Osteocyte (in vitro differentiated cells): ENCODE data around the gene NOTUM. TPM values are rescaled to one million over a fixed set of nuclear protein-coding genes. Genes with fewer than 3 reads are reported as not detected.

Source experiments
- DNase-seq: peaks from one replicate; pipeline ENCODE4 v3.0.0; 2021; ENCODE audit warnings: mixed read lengths; ENCODE audit not compliant: unreplicated experiment; ENCODE audit errors: extremely low spot score
- H3K27ac Mint-ChIP-seq: one replicate; pipeline ENCODE4 v1.8.0; 2021; ENCODE audit warnings: mild to moderate bottlenecking, mixed read lengths; ENCODE audit not compliant: unreplicated experiment
- H3K27me3 Mint-ChIP-seq: one replicate; pipeline ENCODE4 v1.8.0; 2021; ENCODE audit warnings: mixed read lengths; ENCODE audit not compliant: unreplicated experiment
- H3K36me3 Mint-ChIP-seq: one replicate; pipeline ENCODE4 v1.8.0; 2021; ENCODE audit warnings: mixed read lengths; ENCODE audit not compliant: unreplicated experiment
- H3K4me1 Mint-ChIP-seq: one replicate; pipeline ENCODE4 v1.8.0; 2021; ENCODE audit warnings: mixed read lengths; ENCODE audit not compliant: unreplicated experiment
- H3K4me3 Mint-ChIP-seq: one replicate; pipeline ENCODE4 v1.8.0; 2021; ENCODE audit warnings: mild to moderate bottlenecking, moderate library complexity, mixed read lengths; ENCODE audit not compliant: unreplicated experiment
- H3K9me3 Mint-ChIP-seq: one replicate; pipeline ENCODE4 v1.8.0; 2021; ENCODE audit warnings: mixed read lengths; ENCODE audit not compliant: unreplicated experiment
- total RNA-seq: library from RNA; stranded (reverse); gene quantifications from 2 replicates; pipeline ENCODE4 v1.2.1, GENCODE V29; 2021
- TF ChIP-seq, protein P1 (sequence below): fragments of 200-600 bp; sonication (generic); IDR thresholded peaks from 2 replicates; pipeline ENCODE4 v1.5.0; 2021; ENCODE audit warnings: antibody characterized with exemption, mild to moderate bottlenecking, moderate library complexity

Gene NOTUM
- total RNA-seq, 1 donor from 2014 or later = 0.30 TPM

DNA sequence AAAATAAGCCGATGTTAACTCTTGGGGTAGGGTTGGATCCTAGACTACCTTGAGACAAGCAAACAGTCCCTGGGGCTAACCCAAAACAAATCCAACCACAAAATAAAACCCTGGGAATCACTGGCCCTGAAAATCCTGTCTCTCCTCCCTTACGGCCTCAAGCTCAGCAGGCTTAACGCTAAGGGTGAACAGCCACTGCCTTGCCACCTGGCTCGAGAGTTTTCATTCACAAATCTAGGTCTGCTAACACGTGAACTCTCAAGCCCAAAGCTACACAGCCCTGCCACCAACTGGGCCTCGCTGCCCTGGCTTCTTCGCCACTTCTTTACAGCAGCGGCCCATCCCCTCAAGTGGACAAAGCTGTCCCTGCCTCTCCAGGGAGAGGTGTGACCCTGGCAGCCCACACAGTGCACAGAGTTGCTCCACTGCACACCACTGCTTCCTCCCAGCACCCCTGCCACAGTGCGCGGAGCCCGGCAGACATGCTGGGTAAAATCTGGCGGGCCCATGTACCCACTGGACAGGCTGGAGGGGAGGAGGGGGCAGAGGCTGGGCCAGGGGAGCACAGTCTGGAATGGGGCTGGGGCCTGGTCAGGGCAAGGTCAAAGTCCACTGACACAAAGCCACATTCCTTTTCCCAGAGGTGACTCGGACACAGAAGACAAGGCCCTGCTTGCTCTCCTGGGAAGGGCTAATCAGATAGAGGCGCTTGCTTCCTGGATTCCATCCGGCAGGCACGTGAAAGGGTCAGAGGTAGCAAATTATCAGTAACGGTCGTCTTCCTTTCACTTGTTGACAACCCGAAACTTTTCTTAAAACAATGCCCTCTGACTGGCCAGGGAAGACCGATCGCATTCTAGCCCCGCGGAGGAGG lies 50.8 kb downstream of the NOTUM start:
- Mint-ChIP-seq H3K36me3 (peaks cover 16% of the 10 kb centered on the region), H3K4me3 (peak overlapping the region; percentile 78), H3K4me1 (peaks cover 9% of the 10 kb centered on the region), H3K9me3 (no peaks in the 10 kb centered on the region), H3K27me3 (no peaks in the 10 kb centered on the region), H3K27ac (peak overlapping the region; percentile 27)
- DNase-seq = no peak
- TF ChIP-seq, protein P1, sequence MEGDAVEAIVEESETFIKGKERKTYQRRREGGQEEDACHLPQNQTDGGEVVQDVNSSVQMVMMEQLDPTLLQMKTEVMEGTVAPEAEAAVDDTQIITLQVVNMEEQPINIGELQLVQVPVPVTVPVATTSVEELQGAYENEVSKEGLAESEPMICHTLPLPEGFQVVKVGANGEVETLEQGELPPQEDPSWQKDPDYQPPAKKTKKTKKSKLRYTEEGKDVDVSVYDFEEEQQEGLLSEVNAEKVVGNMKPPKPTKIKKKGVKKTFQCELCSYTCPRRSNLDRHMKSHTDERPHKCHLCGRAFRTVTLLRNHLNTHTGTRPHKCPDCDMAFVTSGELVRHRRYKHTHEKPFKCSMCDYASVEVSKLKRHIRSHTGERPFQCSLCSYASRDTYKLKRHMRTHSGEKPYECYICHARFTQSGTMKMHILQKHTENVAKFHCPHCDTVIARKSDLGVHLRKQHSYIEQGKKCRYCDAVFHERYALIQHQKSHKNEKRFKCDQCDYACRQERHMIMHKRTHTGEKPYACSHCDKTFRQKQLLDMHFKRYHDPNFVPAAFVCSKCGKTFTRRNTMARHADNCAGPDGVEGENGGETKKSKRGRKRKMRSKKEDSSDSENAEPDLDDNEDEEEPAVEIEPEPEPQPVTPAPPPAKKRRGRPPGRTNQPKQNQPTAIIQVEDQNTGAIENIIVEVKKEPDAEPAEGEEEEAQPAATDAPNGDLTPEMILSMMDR = no peak

DNA sequence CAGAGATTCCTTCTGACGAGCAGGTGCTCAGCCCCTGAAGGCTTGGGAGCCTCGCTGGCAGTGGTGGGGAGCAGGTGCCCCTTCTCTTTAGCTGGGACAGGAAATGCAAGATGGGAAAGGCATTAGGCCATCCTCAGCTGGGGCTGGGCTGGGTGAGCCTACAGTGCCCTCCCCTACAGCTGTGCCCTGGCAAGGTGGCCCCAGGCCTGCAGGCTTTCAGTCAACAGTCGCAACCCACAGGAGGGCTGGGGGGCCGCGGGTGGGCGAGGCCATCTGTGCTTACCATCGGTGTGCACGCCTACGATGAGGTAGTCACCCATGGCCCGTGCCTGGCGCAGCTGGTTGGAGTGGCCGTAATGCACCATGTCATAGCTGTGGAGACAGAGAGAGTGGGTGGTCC lies 51.8 kb downstream of the NOTUM start:
- Mint-ChIP-seq H3K27ac (no peak overlapping the region), H3K9me3 (no peaks in the 10 kb centered on the region), H3K36me3 (peaks cover 14% of the 10 kb centered on the region), H3K4me1 (peaks cover 9% of the 10 kb centered on the region), H3K4me3 (no peak overlapping the region), H3K27me3 (no peaks in the 10 kb centered on the region)
- no peak for DNase-seq
- TF ChIP-seq, protein P1 = no peak

DNA sequence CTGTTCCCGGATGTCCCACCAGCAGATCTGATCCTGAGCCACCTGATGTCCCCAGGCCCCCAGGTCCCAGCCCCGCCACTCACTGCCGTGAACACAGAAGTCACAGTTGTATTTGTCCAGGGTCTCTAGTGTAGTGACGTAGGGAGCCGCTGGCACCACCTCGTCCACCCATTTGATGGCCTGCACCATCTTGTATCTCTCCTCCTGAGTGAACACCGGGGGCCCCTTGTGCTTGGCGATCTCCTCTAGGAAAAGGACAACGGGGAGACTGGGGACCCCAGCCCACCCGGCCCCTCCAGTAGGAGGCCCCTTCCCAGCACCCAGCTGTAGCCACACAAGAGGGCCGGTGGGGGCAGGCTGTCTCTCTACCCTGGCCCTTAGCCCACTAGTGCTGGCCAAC lies 52.2 kb downstream of the NOTUM start:
- H3K27me3 Mint-ChIP-seq = no peaks in the 10 kb centered on the region
- H3K9me3 Mint-ChIP-seq = no peaks in the 10 kb centered on the region
- no peak for DNase-seq
- peaks cover 9% of the 10 kb centered on the region for H3K4me1 Mint-ChIP-seq
- peaks cover 17% of the 10 kb centered on the region for H3K36me3 Mint-ChIP-seq
- TF ChIP-seq, protein P1 = no peak
- H3K27ac Mint-ChIP-seq = no peak overlapping the region
- no peak overlapping the region for H3K4me3 Mint-ChIP-seq

DNA sequence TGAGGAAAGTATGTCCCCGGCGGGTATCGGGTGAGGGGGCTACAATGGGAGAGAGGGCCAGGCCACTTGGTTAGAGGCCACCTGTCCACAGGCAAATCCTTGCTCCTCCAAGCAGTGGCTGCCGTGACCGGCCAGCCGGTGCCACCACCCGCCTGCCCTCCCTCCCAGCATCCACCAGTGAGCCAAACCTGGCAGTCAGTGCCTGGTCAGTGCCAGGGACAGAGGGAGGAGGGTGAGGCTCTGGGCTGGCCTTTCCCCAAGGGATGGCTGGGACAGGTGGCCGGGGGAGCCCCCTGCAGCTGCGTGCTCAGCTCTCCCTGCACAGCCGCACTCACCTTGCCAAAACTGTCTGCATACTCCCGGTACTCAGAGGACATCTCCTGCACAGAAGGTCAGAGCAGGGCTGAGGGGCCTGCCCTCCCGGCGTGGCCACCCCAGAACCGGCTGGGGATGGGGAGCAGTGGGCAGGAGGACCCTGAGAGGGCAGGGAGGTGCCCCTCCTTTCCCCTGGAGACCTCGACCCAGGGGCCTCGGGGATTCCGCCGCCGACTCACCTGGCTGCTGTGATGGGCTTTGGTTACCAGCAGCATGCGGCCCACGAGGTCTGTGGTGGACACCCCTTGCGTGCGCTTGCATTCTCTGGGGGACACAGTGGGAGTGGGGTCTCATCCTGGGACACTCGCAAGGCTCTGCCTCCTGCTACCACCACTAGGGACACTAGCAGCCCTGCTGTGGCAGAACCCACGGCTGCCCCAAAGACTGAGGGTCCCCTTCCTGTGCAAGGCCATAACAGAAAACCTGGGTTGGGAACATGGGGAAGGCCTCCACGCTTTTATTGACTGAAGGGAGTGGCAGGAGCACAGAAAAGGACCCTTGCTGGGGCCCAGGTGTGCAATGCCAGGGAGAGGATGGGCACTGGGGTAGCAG lies 53.5 kb downstream of the NOTUM start:
- Mint-ChIP-seq H3K36me3 (peaks cover 8% of the 10 kb centered on the region), H3K4me1 (peaks cover 9% of the 10 kb centered on the region), H3K27me3 (no peaks in the 10 kb centered on the region), H3K4me3 (no peak overlapping the region), H3K27ac (no peak overlapping the region), H3K9me3 (no peaks in the 10 kb centered on the region)
- no peak for DNase-seq
- TF ChIP-seq, protein P1 = no peak
